MCF 10A (cell line): Measurements from ENCODE around the gene SRA1. TPM values are rescaled to one million over a fixed set of nuclear protein-coding genes. Genes with fewer than 3 reads are reported as not detected.
A peak's percentile ranks its signal among the peaks of the same experiment; 100 is the strongest.
"Not testable (repeated sequence)": the region's sequence is repeated elsewhere in the genome, so short reads cannot be mapped to it uniquely, and the experiment has no call there.

Experiments used
- BruUV-seq: library from RNA; stranded (reverse); fragments of 400-500 nt; replicated peaks from 2 replicates; lab custom pipeline; 2021; lab: Mats Ljungman, UMichigan
- CTCF ChIA-PET: fragments of 300-600 bp; sonication (Branson Sonifier 250); formaldehyde crosslinking; extraction: SDS; loops from one replicate; lab custom pipeline; 2021; ENCODE audit warnings: antibody characterized with exemption, inconsistent platforms; lab: Yijun Ruan, JAX
- POLR2A ChIA-PET: fragments of 300-600, 350-650 bp; sonication (Branson Sonifier 250); formaldehyde crosslinking; extraction: SDS; loops from one replicate; lab custom pipeline; 2020; ENCODE audit warnings: antibody characterized with exemption, inconsistent platforms; lab: Yijun Ruan, JAX
- DNase-seq: peaks from one replicate; pipeline ENCODE4 v3.0.0-alpha.2; 2018; ENCODE audit not compliant: unreplicated experiment
- H3K27ac Mint-ChIP-seq: one replicate; pipeline ENCODE4 v1.8.0; 2022; ENCODE audit warnings: mild to moderate bottlenecking, low read depth, mixed read lengths; ENCODE audit not compliant: unreplicated experiment
- H3K27me3 Mint-ChIP-seq: one replicate; pipeline ENCODE4 v1.8.0; 2022; ENCODE audit warnings: mixed read lengths; ENCODE audit not compliant: insufficient read depth, unreplicated experiment
- H3K36me3 Mint-ChIP-seq: one replicate; pipeline ENCODE4 v1.8.0; 2022; ENCODE audit warnings: mild to moderate bottlenecking, moderate library complexity, mixed read lengths; ENCODE audit not compliant: insufficient read depth, unreplicated experiment
- H3K4me1 Mint-ChIP-seq: one replicate; pipeline ENCODE4 v1.8.0; 2022; ENCODE audit warnings: mixed read lengths; ENCODE audit not compliant: insufficient read depth, unreplicated experiment
- H3K4me3 Mint-ChIP-seq: one replicate; pipeline ENCODE4 v1.8.0; 2022; ENCODE audit warnings: mild to moderate bottlenecking, moderate library complexity, mixed read lengths; ENCODE audit not compliant: unreplicated experiment
- H3K9me3 Mint-ChIP-seq: one replicate; pipeline ENCODE4 v1.8.0; 2022; ENCODE audit warnings: mixed read lengths; ENCODE audit not compliant: unreplicated experiment
- intact Hi-C: fragments of 100-400 bp; cut with micrococcal nuclease; formaldehyde crosslinking; loops from 2 replicates; pipeline ENCODE4 v1.14.1; 2022
- total RNA-seq: library from RNA; stranded (reverse); gene quantifications from 2 replicates; pipeline ENCODE4 v1.2.3, GENCODE V29; 2022
- TF ChIP-seq, protein P1 (sequence below): fragments of 200-600 bp; IDR thresholded peaks from one replicate; pipeline ENCODE4 v1.8.0; 2022; ENCODE audit warnings: antibody characterized with exemption, mild to moderate bottlenecking; ENCODE audit not compliant: unreplicated experiment

Gene SRA1
- total RNA-seq, 1 experiment from 2014 or later, result 107 TPM

- H3K36me3 Mint-ChIP-seq, result peaks cover 16% of the 10 kb centered on the region
- no TSS peak for BruUV-seq
Measured at GRCh38 chr5:140603734-140604133, 46.5 kb upstream of the SRA1 start.

GRCh38 chr5:140603446-140603698, 46.1 kb upstream of the SRA1 start:
- Mint-ChIP-seq H3K27ac (peak overlapping the region; percentile 99), H3K4me1 (peaks cover 36% of the 10 kb centered on the region), H3K36me3 (peaks cover 15% of the 10 kb centered on the region)
- intact Hi-C loops, H3K9me3 Mint-ChIP-seq, H3K27me3 Mint-ChIP-seq, H3K4me3 Mint-ChIP-seq, DNase-seq, BruUV-seq: not testable (repeated sequence)
- CTCF ChIA-PET, result interaction anchor here (0.7 to 1.1 kb wide), 2 partner anchors 25 to 35 kb away, joined by 3 to 4 read pairs; no protein-coding TSS in a partner anchor
- POLR2A ChIA-PET, result interaction anchor here (1.1 to 3.0 kb wide), 6 partner anchors 14 to 44 kb away, joined by 3 to 12 read pairs (median 6); partner anchors contain the start of genes IK, NDUFA2, SLC35A4 and TMCO6

More at GRCh38 chr5:140603734-140604133, 46.5 kb upstream of the SRA1 start:
- TF ChIP-seq, protein P1, sequence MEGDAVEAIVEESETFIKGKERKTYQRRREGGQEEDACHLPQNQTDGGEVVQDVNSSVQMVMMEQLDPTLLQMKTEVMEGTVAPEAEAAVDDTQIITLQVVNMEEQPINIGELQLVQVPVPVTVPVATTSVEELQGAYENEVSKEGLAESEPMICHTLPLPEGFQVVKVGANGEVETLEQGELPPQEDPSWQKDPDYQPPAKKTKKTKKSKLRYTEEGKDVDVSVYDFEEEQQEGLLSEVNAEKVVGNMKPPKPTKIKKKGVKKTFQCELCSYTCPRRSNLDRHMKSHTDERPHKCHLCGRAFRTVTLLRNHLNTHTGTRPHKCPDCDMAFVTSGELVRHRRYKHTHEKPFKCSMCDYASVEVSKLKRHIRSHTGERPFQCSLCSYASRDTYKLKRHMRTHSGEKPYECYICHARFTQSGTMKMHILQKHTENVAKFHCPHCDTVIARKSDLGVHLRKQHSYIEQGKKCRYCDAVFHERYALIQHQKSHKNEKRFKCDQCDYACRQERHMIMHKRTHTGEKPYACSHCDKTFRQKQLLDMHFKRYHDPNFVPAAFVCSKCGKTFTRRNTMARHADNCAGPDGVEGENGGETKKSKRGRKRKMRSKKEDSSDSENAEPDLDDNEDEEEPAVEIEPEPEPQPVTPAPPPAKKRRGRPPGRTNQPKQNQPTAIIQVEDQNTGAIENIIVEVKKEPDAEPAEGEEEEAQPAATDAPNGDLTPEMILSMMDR, result no peak
- ChIA-PET POLR2A (interaction anchor here (0.7 to 3.0 kb wide), 8 partner anchors 14 to 1474 kb away, joined by 3 to 12 read pairs (median 5); partner anchors contain the start of genes HARS1, HARS2, IK and NDUFA2), CTCF (interaction anchor here (0.6 to 1.1 kb wide), 2 partner anchors 31 to 35 kb away, joined by 3 read pairs; no protein-coding TSS in a partner anchor)
- H3K4me3 Mint-ChIP-seq, result no peak overlapping the region
- intact Hi-C loops, result no loop called here
- H3K27me3 Mint-ChIP-seq, result no peaks in the 10 kb centered on the region
- H3K4me1 Mint-ChIP-seq, result peaks cover 39% of the 10 kb centered on the region
- no peak for DNase-seq
- H3K27ac Mint-ChIP-seq, result peak overlapping the region; percentile 99
- no peaks in the 10 kb centered on the region for H3K9me3 Mint-ChIP-seq

DNA sequence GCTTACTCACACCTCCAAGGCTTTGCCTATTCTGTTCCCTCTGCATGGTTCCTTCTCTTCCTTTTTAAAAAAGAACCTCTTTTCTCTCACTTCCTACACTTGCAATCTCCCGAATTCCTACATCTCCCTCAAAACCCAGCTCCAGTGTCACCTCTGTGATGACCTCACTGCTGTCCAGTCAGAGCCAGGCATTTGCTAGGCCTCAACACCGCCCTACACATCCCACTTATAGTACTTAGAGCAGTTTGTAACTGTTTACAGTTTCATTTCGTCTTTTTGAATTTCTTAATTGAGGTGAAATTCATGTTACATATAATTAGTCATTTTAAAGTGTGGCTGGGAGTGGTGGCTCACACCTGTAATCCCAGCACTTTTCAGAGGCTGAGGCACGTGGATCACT, 44.9 kb upstream of the SRA1 start:
- Mint-ChIP-seq H3K27me3 (no peaks in the 10 kb centered on the region), H3K36me3 (peaks cover 15% of the 10 kb centered on the region), H3K4me1 (peaks cover 34% of the 10 kb centered on the region), H3K27ac (peak overlapping the region; percentile 99), H3K4me3 (peak overlapping the region; percentile 14), H3K9me3 (no peaks in the 10 kb centered on the region)
- BruUV-seq, result no TSS peak
- intact Hi-C loops, result no loop called here
- CTCF ChIA-PET, result interaction anchor here (1.5 kb wide), 1 partner anchor 25 kb away, joined by 5 read pairs; no protein-coding TSS in a partner anchor
- DNase-seq, result no peak
- POLR2A ChIA-PET, result interaction anchor here (0.7 to 3.0 kb wide), 6 partner anchors 8 to 45 kb away, joined by 3 to 12 read pairs (median 4); partner anchors contain the start of genes IK and NDUFA2
- TF ChIP-seq, protein P1, result no peak

DNA sequence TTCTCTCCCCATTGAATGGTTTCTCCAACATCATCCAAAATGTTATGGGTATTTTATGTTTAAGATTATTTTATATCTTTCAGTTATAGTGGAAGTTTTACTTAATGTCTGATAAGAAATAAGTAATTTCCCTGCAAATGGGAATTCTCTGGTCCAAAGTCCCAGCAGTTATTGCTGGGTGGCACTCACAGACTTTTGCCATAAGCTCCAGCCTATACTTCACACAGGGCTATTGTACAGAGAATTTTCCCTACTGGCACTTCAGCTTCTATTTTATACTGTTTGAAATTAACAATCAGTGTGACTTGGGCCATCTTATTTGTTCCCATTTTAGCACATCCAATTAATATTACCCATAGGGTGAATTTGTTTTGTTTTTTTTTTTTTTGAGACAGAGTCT, 42.8 kb upstream of the SRA1 start:
- no peaks in the 10 kb centered on the region for H3K9me3 Mint-ChIP-seq
- ChIA-PET CTCF (interaction anchor here (0.5 to 1.0 kb wide), 4 partner anchors 10 to 461 kb away, joined by 3 to 5 read pairs (median 3); no protein-coding TSS in a partner anchor), POLR2A (interaction anchor here (0.6 to 1.9 kb wide), 5 partner anchors 11 to 62 kb away, joined by 3 to 6 read pairs (median 5); partner anchors contain the start of gene SRA1)
- BruUV-seq, result no TSS peak
- H3K4me3 Mint-ChIP-seq, result no peak overlapping the region
- H3K27me3 Mint-ChIP-seq, result no peaks in the 10 kb centered on the region
- intact Hi-C loops, result no loop called here
- no peak for DNase-seq
- H3K27ac Mint-ChIP-seq, result no peak overlapping the region
- H3K4me1 Mint-ChIP-seq, result peaks cover 32% of the 10 kb centered on the region
- H3K36me3 Mint-ChIP-seq, result peaks cover 10% of the 10 kb centered on the region
- TF ChIP-seq, protein P1, result no peak
